Motor neuron (in vitro differentiated cells): ENCODE measurements around the gene C1orf122. TPM values are rescaled to one million over a fixed set of nuclear protein-coding genes. Genes with fewer than 3 reads are reported as not detected.

Experiments
- ATAC-seq, 8 experiments: fragments of 200-7000 bp; cut with Tn5 transposase; replicated peaks in 6 of 8; 2 replicates each; pipeline ENCODE4 v1.8.0; 2021; ENCODE audit warnings: mild to moderate bottlenecking in 8 of 8, moderate library complexity in 8 of 8
- H3K27ac ChIP-seq, 2 donors: fragments of 250-450 bp; sonication (Bioruptor Pico); 2 replicates each; pipeline ENCODE4 v1.9.0; 2021; ENCODE audit warnings: antibody characterized with exemption in 2 of 2, mild to moderate bottlenecking in 2 of 2, moderate library complexity in 1 of 2
- H3K4me1 ChIP-seq, 2 donors: fragments of 250-450 bp; sonication (Bioruptor Pico); replicated peaks in 1 of 2; 2 replicates each; pipeline ENCODE4 v1.6.1; 2021; ENCODE audit warnings: antibody characterized with exemption in 2 of 2, mild to moderate bottlenecking in 2 of 2, moderate library complexity in 1 of 2
- H3K4me3 ChIP-seq, 5 donors: fragments of 250-450 bp; sonication (Bioruptor Pico); 2 replicates each; pipeline ENCODE4 v1.9.0; 2021; ENCODE audit warnings: antibody characterized with exemption in 5 of 5, mild to moderate bottlenecking in 5 of 5, moderate library complexity in 4 of 5
- WGBS, 10 experiments: fragments of 450-650 bp; shearing (Covaris generic); methylation state at CpG; one replicate each; pipeline ENCODE4 v1.0.0; 2022; 5-methylcytosine and 5-hydroxymethylcytosine counted together
- in situ Hi-C, 9 experiments: fragments of 400-800 bp; cut with MboI; loops; one replicate each; pipeline ENCODE4 v1.15.0; 2021; ENCODE audit warnings: low sequenced_read_pairs in 9 of 9, low pct_unique_long_range_greater_than_20kb in 2 of 9; ENCODE audit not compliant: unreplicated experiment in 9 of 9
- total RNA-seq, 8 experiments: library from RNA; unstranded; fragments of 300-600 nt; gene quantifications; 2 replicates each; pipeline versions ENCODE4 v1.2.3 to v1.2.4, GENCODE V29; 2022

Gene C1orf122
- total RNA-seq, 8 experiments from 2014 or later = 20.4 to 83.0 (median 61.7) TPM

GRCh38 chr1:37782491-37782890 is 25.1 kb upstream of the C1orf122 start:
- WGBS, 10 experiments = 41 to 75% (median 66%) methylated on average over 4 to 16 of the region's 17 CpGs; no CpG with 5 or more reads in 2 of the 10 experiments
- ATAC-seq = no peak
- in situ Hi-C loops = no loop called here

GRCh38 chr1:37792943-37793686 is 14.5 kb upstream of the C1orf122 start:
- H3K27ac ChIP-seq = peak overlapping the region; percentile 14 to 34
- peaks cover 8 to 9% of the 10 kb centered on the region in 2 donors for H3K4me1 ChIP-seq
- peak in 3 of 8 experiments; percentile 5 to 17 (median 15) for ATAC-seq
- peak overlapping the region; percentile 45 to 92 (median 63) for H3K4me3 ChIP-seq
- in situ Hi-C loops = no loop called here
- 38 to 100% (median 64%) methylated on average over 1 to 17 of the region's 36 CpGs; no CpG with 5 or more reads in 4 of the 10 experiments for WGBS, 10 experiments

More at GRCh38 chr1:37782491-37782890, 25.1 kb upstream of the C1orf122 start:
- no peak overlapping the region for H3K4me3 ChIP-seq
- H3K4me1 ChIP-seq = no peaks in the 10 kb centered on the region
- H3K27ac ChIP-seq = no peak overlapping the region

GRCh38 chr1:37793773-37794371 is 13.7 kb upstream of the C1orf122 start, which contains the start of gene MANEAL:
TSS of gene MANEAL (plus strand) at chr1:37793847. CDS start at chr1:37794183, 336 bp downstream.
- peak; percentile 89 to 94 (median 91) for ATAC-seq
- 0% methylated on average over 2 to 35 of the region's 82 CpGs; no CpG with 5 or more reads in 7 of the 10 experiments for WGBS, 10 experiments
- H3K4me3 ChIP-seq = peak within 1 kb of the TSS; percentile 45 to 92 (median 63)
- in situ Hi-C loops = no loop called here
- peaks cover 8 to 9% of the 10 kb centered on the region in 2 donors for H3K4me1 ChIP-seq
- peak within 1 kb of the TSS; percentile 14 to 34 for H3K27ac ChIP-seq

GRCh38 chr1:37794372-37795339 is 12.9 kb upstream of the C1orf122 start:
- peaks cover 8 to 9% of the 10 kb centered on the region in 2 donors for H3K4me1 ChIP-seq
- H3K4me3 ChIP-seq = peak overlapping the region; percentile 45 to 92 (median 63)
- ATAC-seq = peak in 7 of 8 experiments; percentile 1 to 53 (median 34)
- peak overlapping the region in 1 of 2 donors; percentile 34 for H3K27ac ChIP-seq
- in situ Hi-C loops = no loop called here
- WGBS, 10 experiments = 0 to 53% (median 44%) methylated on average over 1 to 8 of the region's 59 CpGs; no CpG with 5 or more reads in 4 of the 10 experiments

- Histone ChIP-seq H3K4me3 (peak overlapping the region; percentile 45 to 92 (median 63)), H3K4me1 (peaks cover 8 to 9% of the 10 kb centered on the region in 2 donors), H3K27ac (no peak overlapping the region)
- 0 to 80% (median 34%) methylated on average over 1 to 18 of the region's 22 CpGs; no CpG with 5 or more reads in 2 of the 10 experiments for WGBS, 10 experiments
- peak in 4 of 8 experiments; percentile 8 to 43 (median 12) for ATAC-seq
- in situ Hi-C loops = no loop called here
These were observed 12.1 kb upstream of the C1orf122 start for GRCh38 chr1:37795340-37796125.

GRCh38 chr1:37797750-37798345 is 9.7 kb upstream of the C1orf122 start:
- Histone ChIP-seq H3K27ac (no peak overlapping the region), H3K4me3 (no peak overlapping the region), H3K4me1 (peaks cover 8 to 9% of the 10 kb centered on the region in 2 donors)
- no peak for ATAC-seq
- in situ Hi-C loops = no loop called here
- WGBS, 10 experiments = 53 to 100% (median 67%) methylated on average over 1 to 3 of the region's 3 CpGs; no CpG with 5 or more reads in 4 of the 10 experiments

GRCh38 chr1:37802439-37802838 is 5.2 kb upstream of the C1orf122 start:
- 86 to 100% (median 100%) methylated on average over 1 of the region's 1 CpG; no CpG with 5 or more reads in 5 of the 10 experiments for WGBS, 10 experiments
- H3K4me3 ChIP-seq = no peak overlapping the region
- H3K27ac ChIP-seq = no peak overlapping the region
- H3K4me1 ChIP-seq = peaks cover 7 to 8% of the 10 kb centered on the region in 2 donors
- in situ Hi-C loops = no loop called here
- ATAC-seq = no peak

GRCh38 chr1:37807220-37807554 is 403 bp upstream of the C1orf122 start:
- H3K4me3 ChIP-seq = peak overlapping the region; percentile 52 to 90 (median 79)
- WGBS, 10 experiments = 0 to 52% (median 12%) methylated on average over 3 to 9 of the region's 9 CpGs; no CpG with 5 or more reads in 3 of the 10 experiments
- in situ Hi-C loops = no loop called here
- H3K27ac ChIP-seq = peak overlapping the region; percentile 83 to 97
- ATAC-seq = peak in 2 of 8 experiments; percentile 3
- H3K4me1 ChIP-seq = peaks cover 18 to 26% of the 10 kb centered on the region in 2 donors

- peak; percentile 67 to 83 (median 80) for ATAC-seq
- peak overlapping the region; percentile 83 to 97 for H3K27ac ChIP-seq
- 0 to 13% (median 0%) methylated on average over 2 to 22 of the region's 54 CpGs; no CpG with 5 or more reads in 3 of the 10 experiments for WGBS, 10 experiments
- peak overlapping the region; percentile 52 to 90 (median 79) for H3K4me3 ChIP-seq
- in situ Hi-C loops = no loop called here
- H3K4me1 ChIP-seq = peaks cover 18 to 26% of the 10 kb centered on the region in 2 donors
These were observed 1.1 kb downstream of the C1orf122 start for GRCh38 chr1:37808369-37809319.

- Histone ChIP-seq H3K4me1 (peaks cover 18 to 26% of the 10 kb centered on the region in 2 donors), H3K27ac (no peak overlapping the region), H3K4me3 (no peak overlapping the region)
- in situ Hi-C loops = no loop called here
- ATAC-seq = no peak
- 17 to 100% (median 55%) methylated on average over 1 to 2 of the region's 2 CpGs; no CpG with 5 or more reads in 2 of the 10 experiments for WGBS, 10 experiments
These were observed 2.4 kb downstream of the C1orf122 start for GRCh38 chr1:37809942-37810341.
